Neural cell (in vitro differentiated cells): ENCODE results near the gene ARL10. TPM values are rescaled to one million over a fixed set of nuclear protein-coding genes. Genes with fewer than 3 reads are reported as not detected.

Source experiments
- H2AFZ ChIP-seq: fragments of 200-600, 300-800 bp; sonication (generic), shearing (Covaris generic); 2 replicates; pipeline ENCODE4 v1.6.0; 2014; ENCODE audit warnings: low read depth, mild to moderate bottlenecking, antibody characterized with exemption, low read length, moderate library complexity
- H3F3A ChIP-seq: fragments of 200-600 bp; shearing (Covaris generic); 2 replicates; pipeline ENCODE4 v1.6.1; 2016; ENCODE audit warnings: mild to moderate bottlenecking, moderate library complexity, mixed read lengths, antibody characterized with exemption, low read length; ENCODE audit not compliant: insufficient read depth, poor library complexity, severe bottlenecking
- H3K27ac ChIP-seq: fragments of 200-600, 300-800 bp; sonication (generic), shearing (Covaris generic); 2 replicates; pipeline ENCODE4 v1.5.1; 2014; ENCODE audit warnings: mild to moderate bottlenecking, low read length, moderate library complexity
- H3K27me3 ChIP-seq: fragments of 300-800, 200-600 bp; sonication (generic), shearing (Covaris generic); 2 replicates; pipeline ENCODE4 v1.6.0; 2014; ENCODE audit warnings: mild to moderate bottlenecking, low read depth, low read length, moderate library complexity; ENCODE audit not compliant: insufficient read depth
- H3K36me3 ChIP-seq: fragments of 300-800, 200-600 bp; sonication (generic), shearing (Covaris generic); 2 replicates; pipeline ENCODE4 v1.5.1; 2014; ENCODE audit warnings: mild to moderate bottlenecking, antibody characterized with exemption, low read length, moderate library complexity; ENCODE audit not compliant: insufficient read depth
- H3K4me2 ChIP-seq: fragments of 300-800, 200-600 bp; sonication (generic), shearing (Covaris generic); 2 replicates; pipeline ENCODE4 v1.6.0; 2014; ENCODE audit warnings: mild to moderate bottlenecking, low read length
- H3K4me3 ChIP-seq: fragments of 300-800, 200-600 bp; sonication (generic), shearing (Covaris generic); 2 replicates; pipeline ENCODE4 v1.5.1; 2014; ENCODE audit warnings: mild to moderate bottlenecking, low read length, moderate library complexity
- H3K79me2 ChIP-seq: fragments of 200-600 bp; shearing (Covaris generic); replicated peaks from 2 replicates; pipeline ENCODE4 v1.6.0; 2014; ENCODE audit warnings: mild to moderate bottlenecking, low read length, moderate library complexity; ENCODE audit not compliant: insufficient read depth
- H3K9ac ChIP-seq: fragments of 300-800, 200-600 bp; sonication (generic), shearing (Covaris generic); 2 replicates; pipeline ENCODE4 v1.6.1; 2016; ENCODE audit warnings: mild to moderate bottlenecking, low read length, mixed read lengths
- H3K9me2 ChIP-seq: fragments of 200-600 bp; shearing (Covaris generic); 2 replicates; pipeline ENCODE4 v1.6.1; 2016; ENCODE audit warnings: mild to moderate bottlenecking, low read length, mixed read lengths; ENCODE audit not compliant: insufficient read depth
- H3K9me3 ChIP-seq: fragments of 200-600, 300-800 bp; sonication (generic), shearing (Covaris generic); 2 replicates; pipeline ENCODE4 v1.6.1; 2016; ENCODE audit warnings: mild to moderate bottlenecking, mixed run types, low read length, moderate library complexity, mixed read lengths
- H4K20me1 ChIP-seq: fragments of 200-600 bp; shearing (Covaris generic); 2 replicates; pipeline ENCODE4 v1.6.1; 2016; ENCODE audit warnings: mild to moderate bottlenecking, mixed run types; ENCODE audit not compliant: insufficient read depth
- EP300 ChIP-seq: fragments of 450-650 bp; conservative IDR thresholded peaks from 2 replicates; pipeline ENCODE4 v1.6.1; 2014; ENCODE audit warnings: antibody characterized with exemption, mild to moderate bottlenecking, moderate library complexity; ENCODE audit not compliant: poor library complexity, severe bottlenecking
- EZH2 ChIP-seq: fragments of 200-600, 300-800 bp; shearing (Covaris generic), sonication (generic); IDR thresholded peaks from 2 replicates; pipeline ENCODE4 v1.6.1; 2014; ENCODE audit warnings: antibody characterized with exemption, low read length, borderline replicate concordance, mild to moderate bottlenecking; ENCODE audit not compliant: insufficient read depth, poor library complexity, severe bottlenecking
- MXI1 ChIP-seq: fragments of 450-650 bp; conservative IDR thresholded peaks from 2 replicates; pipeline ENCODE4 v1.6.1; 2014; ENCODE audit warnings: antibody characterized with exemption, mild to moderate bottlenecking; ENCODE audit not compliant: poor library complexity, severe bottlenecking
- POLR2AphosphoS5 ChIP-seq: IDR thresholded peaks from 2 replicates; pipeline ENCODE4 v1.6.1; 2012
- RAD21 ChIP-seq: fragments of 450-650 bp; conservative IDR thresholded peaks from 2 replicates; pipeline ENCODE4 v1.6.1; 2014; ENCODE audit warnings: antibody characterized with exemption, mild to moderate bottlenecking, moderate library complexity
- SMC3 ChIP-seq: fragments of 450-650 bp; conservative IDR thresholded peaks from 2 replicates; pipeline ENCODE4 v1.6.1; 2014; ENCODE audit warnings: antibody characterized with exemption, mild to moderate bottlenecking, moderate library complexity; ENCODE audit not compliant: poor library complexity
- TAF1 ChIP-seq: IDR thresholded peaks from 2 replicates; pipeline ENCODE4 v1.6.1; 2012; ENCODE audit warnings: low read depth
- polyA plus RNA-seq: library from polyadenylated mRNA; depleted of rRNA; stranded (reverse); fragments of >200 nt; gene quantifications from 2 replicates; pipeline ENCODE4 v1.2.3, GENCODE V29; 2014
- TF ChIP-seq, protein P1 (sequence below): IDR thresholded peaks from 2 replicates; pipeline ENCODE4 v1.6.1; 2012; ENCODE audit warnings: borderline replicate concordance
- TF ChIP-seq, protein P2 (sequence below): fragments of 450-650 bp; IDR thresholded peaks from 2 replicates; pipeline ENCODE4 v1.5.1; 2014; ENCODE audit warnings: antibody characterized with exemption, mild to moderate bottlenecking, moderate library complexity; ENCODE audit not compliant: poor library complexity, severe bottlenecking

Gene ARL10
- polyA plus RNA-seq, 1 donor from 2014 or later, result 22.8 TPM

DNA sequence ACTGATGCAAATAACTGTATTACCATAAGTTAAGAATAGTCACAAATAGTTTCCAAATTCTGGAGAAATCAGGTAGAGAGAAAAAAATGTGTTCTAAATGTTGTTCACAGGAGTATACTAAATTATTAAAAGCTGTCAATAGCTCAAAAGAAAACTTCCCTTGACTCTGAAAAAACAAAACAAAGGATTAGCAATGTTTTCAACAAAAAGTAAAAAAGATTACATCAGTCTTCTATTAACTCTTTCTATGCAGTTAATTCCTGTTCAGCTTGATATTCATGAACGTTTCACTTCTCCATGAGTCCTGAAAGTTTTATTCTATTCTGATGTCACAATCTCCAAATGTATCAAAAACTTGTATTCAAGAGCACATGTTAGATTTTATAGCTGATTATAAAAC, 60.5 kb downstream of the ARL10 start:
- Histone ChIP-seq H3F3A (no peaks in the 10 kb centered on the region), H3K36me3 (no peaks in the 10 kb centered on the region), H2AFZ (no peak overlapping the region), H3K9ac (no peak overlapping the region), H4K20me1 (no peaks in the 10 kb centered on the region), H3K9me3 (no peaks in the 10 kb centered on the region), H3K79me2 (no peaks in the 10 kb centered on the region), H3K27ac (no peak overlapping the region), H3K27me3 (no peaks in the 10 kb centered on the region), H3K4me2 (no peak overlapping the region), H3K4me3 (no peak overlapping the region), H3K9me2 (no peaks in the 10 kb centered on the region)
- TF ChIP-seq RAD21, result no peak
- TF ChIP-seq, protein P1, sequence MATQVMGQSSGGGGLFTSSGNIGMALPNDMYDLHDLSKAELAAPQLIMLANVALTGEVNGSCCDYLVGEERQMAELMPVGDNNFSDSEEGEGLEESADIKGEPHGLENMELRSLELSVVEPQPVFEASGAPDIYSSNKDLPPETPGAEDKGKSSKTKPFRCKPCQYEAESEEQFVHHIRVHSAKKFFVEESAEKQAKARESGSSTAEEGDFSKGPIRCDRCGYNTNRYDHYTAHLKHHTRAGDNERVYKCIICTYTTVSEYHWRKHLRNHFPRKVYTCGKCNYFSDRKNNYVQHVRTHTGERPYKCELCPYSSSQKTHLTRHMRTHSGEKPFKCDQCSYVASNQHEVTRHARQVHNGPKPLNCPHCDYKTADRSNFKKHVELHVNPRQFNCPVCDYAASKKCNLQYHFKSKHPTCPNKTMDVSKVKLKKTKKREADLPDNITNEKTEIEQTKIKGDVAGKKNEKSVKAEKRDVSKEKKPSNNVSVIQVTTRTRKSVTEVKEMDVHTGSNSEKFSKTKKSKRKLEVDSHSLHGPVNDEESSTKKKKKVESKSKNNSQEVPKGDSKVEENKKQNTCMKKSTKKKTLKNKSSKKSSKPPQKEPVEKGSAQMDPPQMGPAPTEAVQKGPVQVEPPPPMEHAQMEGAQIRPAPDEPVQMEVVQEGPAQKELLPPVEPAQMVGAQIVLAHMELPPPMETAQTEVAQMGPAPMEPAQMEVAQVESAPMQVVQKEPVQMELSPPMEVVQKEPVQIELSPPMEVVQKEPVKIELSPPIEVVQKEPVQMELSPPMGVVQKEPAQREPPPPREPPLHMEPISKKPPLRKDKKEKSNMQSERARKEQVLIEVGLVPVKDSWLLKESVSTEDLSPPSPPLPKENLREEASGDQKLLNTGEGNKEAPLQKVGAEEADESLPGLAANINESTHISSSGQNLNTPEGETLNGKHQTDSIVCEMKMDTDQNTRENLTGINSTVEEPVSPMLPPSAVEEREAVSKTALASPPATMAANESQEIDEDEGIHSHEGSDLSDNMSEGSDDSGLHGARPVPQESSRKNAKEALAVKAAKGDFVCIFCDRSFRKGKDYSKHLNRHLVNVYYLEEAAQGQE, result no peak
- TF ChIP-seq TAF1, result no peak
- no peak for TF ChIP-seq MXI1
- TF ChIP-seq, protein P2, sequence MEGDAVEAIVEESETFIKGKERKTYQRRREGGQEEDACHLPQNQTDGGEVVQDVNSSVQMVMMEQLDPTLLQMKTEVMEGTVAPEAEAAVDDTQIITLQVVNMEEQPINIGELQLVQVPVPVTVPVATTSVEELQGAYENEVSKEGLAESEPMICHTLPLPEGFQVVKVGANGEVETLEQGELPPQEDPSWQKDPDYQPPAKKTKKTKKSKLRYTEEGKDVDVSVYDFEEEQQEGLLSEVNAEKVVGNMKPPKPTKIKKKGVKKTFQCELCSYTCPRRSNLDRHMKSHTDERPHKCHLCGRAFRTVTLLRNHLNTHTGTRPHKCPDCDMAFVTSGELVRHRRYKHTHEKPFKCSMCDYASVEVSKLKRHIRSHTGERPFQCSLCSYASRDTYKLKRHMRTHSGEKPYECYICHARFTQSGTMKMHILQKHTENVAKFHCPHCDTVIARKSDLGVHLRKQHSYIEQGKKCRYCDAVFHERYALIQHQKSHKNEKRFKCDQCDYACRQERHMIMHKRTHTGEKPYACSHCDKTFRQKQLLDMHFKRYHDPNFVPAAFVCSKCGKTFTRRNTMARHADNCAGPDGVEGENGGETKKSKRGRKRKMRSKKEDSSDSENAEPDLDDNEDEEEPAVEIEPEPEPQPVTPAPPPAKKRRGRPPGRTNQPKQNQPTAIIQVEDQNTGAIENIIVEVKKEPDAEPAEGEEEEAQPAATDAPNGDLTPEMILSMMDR, result no peak
- no peak for TF ChIP-seq EP300
- no peak for TF ChIP-seq POLR2AphosphoS5
- TF ChIP-seq SMC3, result no peak
- no peak for TF ChIP-seq EZH2

DNA sequence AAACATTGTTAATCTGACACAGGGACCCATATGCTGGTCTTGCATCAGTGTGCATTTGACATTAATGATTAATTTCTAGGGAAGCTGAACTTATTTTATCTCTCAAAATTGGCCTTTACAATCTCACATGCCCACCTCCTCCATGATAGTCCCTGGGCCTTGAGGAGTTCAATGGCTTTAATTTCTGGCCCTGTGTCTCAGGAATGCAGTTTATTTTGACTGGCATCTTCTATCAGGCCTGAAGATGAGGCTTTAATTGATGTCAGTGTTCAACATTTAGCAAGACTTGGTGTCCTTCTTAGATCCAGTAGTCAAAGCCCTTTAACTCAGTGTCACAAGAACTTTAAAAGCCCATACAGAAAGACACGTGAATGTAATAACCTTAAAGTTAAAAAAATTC, 61.6 kb downstream of the ARL10 start:
- Histone ChIP-seq H3K79me2 (no peaks in the 10 kb centered on the region), H3K9ac (no peak overlapping the region), H3K4me3 (no peak overlapping the region), H3K9me3 (no peaks in the 10 kb centered on the region), H2AFZ (no peak overlapping the region), H3K27me3 (no peaks in the 10 kb centered on the region), H3K27ac (no peak overlapping the region), H3K9me2 (no peaks in the 10 kb centered on the region), H3K36me3 (no peaks in the 10 kb centered on the region), H3K4me2 (no peak overlapping the region), H4K20me1 (no peaks in the 10 kb centered on the region), H3F3A (no peaks in the 10 kb centered on the region)
- TF ChIP-seq RAD21 (no peak), EZH2 (no peak), TAF1 (no peak), SMC3 (no peak), POLR2AphosphoS5 (no peak), EP300 (no peak), MXI1 (no peak)
- TF ChIP-seq, protein P1, result no peak
- TF ChIP-seq, protein P2, result no peak
